H1 (cell line): Measurements from ENCODE around the gene KHDRBS1. TPM values are rescaled to one million over a fixed set of nuclear protein-coding genes. Genes with fewer than 3 reads are reported as not detected.

Experiments used
- CTCF ChIA-PET: fragments of 300-600 bp; sonication (Branson Sonifier 250); formaldehyde crosslinking; loops from one replicate; lab custom pipeline; 2021; ENCODE audit not compliant: partially characterized antibody; lab: Charles Lee
- POLR2A ChIA-PET: fragments of 300-600 bp; sonication (Branson Sonifier 250); formaldehyde crosslinking; loops from one replicate; lab custom pipeline; 2021; ENCODE audit warnings: inconsistent platforms; ENCODE audit not compliant: partially characterized antibody; lab: Charles Lee
- DNase-seq, 2 experiments: peaks; one replicate each; pipeline versions ENCODE4 v3.0.0 to v3.0.0-alpha.2; 2010 to 2022; ENCODE audit warnings: low spot score in 2 of 2, low read depth in 1 of 2, mixed read lengths in 1 of 2
- FAIRE-seq: peaks from 2 replicates; lab custom pipeline; 2011; peaks lifted over from hg19 to GRCh38; lab: Jason Lieb, UNC
- H2AFZ ChIP-seq: 2 replicates; pipeline ENCODE4 v1.8.1; 2012; ENCODE audit warnings: low read length, inconsistent platforms
- H2AK5ac ChIP-seq: 2 replicates; pipeline ENCODE4 v1.6.1; 2013; ENCODE audit warnings: low read depth, low read length
- H2BK120ac ChIP-seq: replicated peaks from 2 replicates; pipeline ENCODE3; 2013; ENCODE audit warnings: low read depth, low read length, inconsistent platforms
- H2BK12ac ChIP-seq: 2 replicates; pipeline ENCODE4 v1.6.1; 2013; ENCODE audit warnings: low read depth, low read length
- H2BK15ac ChIP-seq: 2 replicates; pipeline ENCODE4 v1.6.1; 2013; ENCODE audit warnings: low read length
- H2BK20ac ChIP-seq: 2 replicates; pipeline ENCODE4 v1.6.1; 2013; ENCODE audit warnings: low read length
- H2BK5ac ChIP-seq: 2 replicates; pipeline ENCODE4 v1.6.1; 2013; ENCODE audit warnings: low read depth, low read length
- H3K14ac ChIP-seq: 2 replicates; pipeline ENCODE4 v1.6.1; 2013; ENCODE audit warnings: inconsistent platforms; ENCODE audit not compliant: insufficient read length
- H3K18ac ChIP-seq: 2 replicates; pipeline ENCODE4 v1.6.1; 2013; ENCODE audit warnings: low read length; ENCODE audit errors: extremely low read depth
- H3K23ac ChIP-seq: 2 replicates; pipeline ENCODE4 v1.6.1; 2013; ENCODE audit warnings: inconsistent platforms; ENCODE audit not compliant: insufficient read length
- H3K23me2 ChIP-seq: 2 replicates; pipeline ENCODE4 v1.6.1; 2013; ENCODE audit warnings: low read depth, low read length
- H3K27ac ChIP-seq: 2 replicates; pipeline ENCODE4 v1.6.1; 2011; ENCODE audit warnings: low read depth, low read length, inconsistent platforms
- H3K27me3 ChIP-seq, 4 experiments: replicated peaks in 1 of 4; 1 replicate in 1 of 4; 2 replicates in 3 of 4; pipeline versions ENCODE4 v1.6.1 to v1.8.1; 2011 to 2013; ENCODE audit warnings: low read length in 3 of 4, mild to moderate bottlenecking in 3 of 4, inconsistent platforms in 2 of 4, mixed read lengths in 2 of 4, moderate library complexity in 1 of 4; ENCODE audit not compliant: control insufficient read depth in 3 of 4, insufficient read depth in 3 of 4; ENCODE audit errors: extremely low read depth in 1 of 4
- H3K36me3 ChIP-seq, 4 experiments: 2 replicates each; pipeline versions ENCODE4 v1.6.1 to v1.8.1; 2011 to 2013; ENCODE audit warnings: mild to moderate bottlenecking in 4 of 4, low read length in 3 of 4, moderate library complexity in 2 of 4, control low read depth in 1 of 4, inconsistent platforms in 1 of 4; ENCODE audit not compliant: insufficient read depth in 4 of 4, control insufficient read depth in 2 of 4
- H3K4ac ChIP-seq: replicated peaks from 2 replicates; pipeline ENCODE3; 2013; ENCODE audit warnings: low read length, low read depth, mixed read lengths, inconsistent platforms; ENCODE audit not compliant: insufficient read length
- H3K4me1 ChIP-seq, 4 experiments: replicated peaks in 1 of 4; 1 replicate in 1 of 4; 2 replicates in 3 of 4; pipeline versions ENCODE4 v1.6.1 to v1.8.1; 2011 to 2013; ENCODE audit warnings: low read length in 3 of 4, inconsistent platforms in 2 of 4, mixed read lengths in 1 of 4; ENCODE audit not compliant: insufficient read depth in 4 of 4, control insufficient read depth in 3 of 4
- H3K4me2 ChIP-seq, 2 experiments: 2 replicates each; pipeline versions ENCODE4 v1.6.1 to v1.8.1; 2011 to 2013; ENCODE audit warnings: low read depth in 2 of 2, low read length in 2 of 2, control low read depth in 1 of 2, inconsistent platforms in 1 of 2, mild to moderate bottlenecking in 1 of 2; ENCODE audit not compliant: insufficient read depth in 1 of 2
- H3K4me3 ChIP-seq, 4 experiments: fragments of 200-600, 300-600 bp in 1 of 4; sonication (generic), shearing (Covaris generic), sonication (Bioruptor Twin) in 1 of 4; 2 replicates each; pipeline versions ENCODE4 v1.5.1 to v1.8.1; 2011 to 2016; ENCODE audit warnings: low read length in 4 of 4, low read depth in 3 of 4, control low read depth in 2 of 4, inconsistent platforms in 2 of 4, mild to moderate bottlenecking in 2 of 4, mixed read lengths in 1 of 4, moderate library complexity in 1 of 4; ENCODE audit not compliant: insufficient read depth in 2 of 4; ENCODE audit errors: extremely low read depth in 1 of 4
- H3K56ac ChIP-seq: replicated peaks from 2 replicates; pipeline ENCODE3; 2013; ENCODE audit warnings: low read depth, mild to moderate bottlenecking, mixed read lengths, low read length, inconsistent platforms; ENCODE audit not compliant: insufficient read length
- H3K79me1 ChIP-seq: 2 replicates; pipeline ENCODE4 v1.6.1; 2013; ENCODE audit warnings: low read depth, low read length, control low read depth
- H3K79me2 ChIP-seq, 2 experiments: 2 replicates each; pipeline versions ENCODE4 v1.6.1 to v1.8.1; 2012 to 2013; ENCODE audit warnings: low read length in 2 of 2, mild to moderate bottlenecking in 2 of 2, inconsistent platforms in 1 of 2; ENCODE audit not compliant: insufficient read depth in 2 of 2, control insufficient read depth in 1 of 2
- H3K9ac ChIP-seq, 4 experiments: replicated peaks in 1 of 4; 1 replicate in 1 of 4; 2 replicates in 3 of 4; pipeline versions ENCODE4 v1.6.1 to v1.8.1; 2011 to 2013; ENCODE audit warnings: low read depth in 3 of 4, low read length in 3 of 4, control low read depth in 2 of 4, mild to moderate bottlenecking in 2 of 4, moderate library complexity in 2 of 4, inconsistent platforms in 1 of 4; ENCODE audit errors: extremely low read depth in 1 of 4
- H3K9me3 ChIP-seq, 2 experiments: 2 replicates each; pipeline versions ENCODE4 v1.6.1 to v1.8.1; 2012 to 2013; ENCODE audit warnings: mild to moderate bottlenecking in 2 of 2, moderate library complexity in 2 of 2, control low read depth in 1 of 2, inconsistent platforms in 1 of 2, low read depth in 1 of 2, low read length in 1 of 2, mixed read lengths in 1 of 2; ENCODE audit not compliant: insufficient read depth in 2 of 2
- H4K20me1 ChIP-seq, 2 experiments: replicated peaks in 1 of 2; 2 replicates each; pipeline versions ENCODE3 to v1.8.1; 2011 to 2013; ENCODE audit warnings: inconsistent platforms in 2 of 2, low read length in 2 of 2, mild to moderate bottlenecking in 1 of 2; ENCODE audit not compliant: insufficient read depth in 2 of 2, control insufficient read depth in 1 of 2
- H4K5ac ChIP-seq: 2 replicates; pipeline ENCODE4 v1.6.1; 2013; ENCODE audit warnings: low read length, low read depth, mixed read lengths, inconsistent platforms; ENCODE audit not compliant: insufficient read length
- H4K8ac ChIP-seq: 2 replicates; pipeline ENCODE4 v1.8.0; 2013; ENCODE audit warnings: mild to moderate bottlenecking, moderate library complexity, low read length, inconsistent platforms; ENCODE audit not compliant: insufficient read depth; ENCODE audit errors: extremely low read depth
- H4K91ac ChIP-seq: replicated peaks from 2 replicates; pipeline ENCODE3; 2013; ENCODE audit warnings: low read length, mixed read lengths, inconsistent platforms; ENCODE audit not compliant: insufficient read length
- EZH2 ChIP-seq: fragments of 200-600 bp; sonication (generic); IDR thresholded peaks from 2 replicates; pipeline ENCODE4 v1.7.1; 2012; ENCODE audit warnings: low read depth, mild to moderate bottlenecking, moderate library complexity, low read length, inconsistent platforms; ENCODE audit not compliant: severe bottlenecking
- FOSL1 ChIP-seq: IDR thresholded peaks from 2 replicates; pipeline ENCODE4 v1.6.1; 2011; ENCODE audit warnings: mild to moderate bottlenecking, low read depth, low read length, moderate library complexity; ENCODE audit not compliant: insufficient read depth
- JUN ChIP-seq: IDR thresholded peaks from 2 replicates; pipeline ENCODE4 v1.6.1; 2011; ENCODE audit warnings: low read depth, mild to moderate bottlenecking, improper control_type of control experiment, low read length
- KDM1A ChIP-seq: fragments of 200-600, 300-600 bp; sonication (generic); IDR thresholded peaks from 2 replicates; pipeline ENCODE4 v1.7.1; 2016; ENCODE audit warnings: mild to moderate bottlenecking, low read length, borderline replicate concordance
- KDM5A ChIP-seq: fragments of 200-600 bp; IDR thresholded peaks from 2 replicates; pipeline ENCODE4 v1.7.1; 2012; ENCODE audit warnings: mild to moderate bottlenecking, low read length, inconsistent platforms, mixed read lengths
- RNF2 ChIP-seq: fragments of 200-900, 300-1000 bp; sonication (generic); IDR thresholded peaks from 2 replicates; pipeline ENCODE4 v1.7.1; 2016; ENCODE audit warnings: borderline replicate concordance, low read depth, mild to moderate bottlenecking, antibody characterized with exemption, low read length; ENCODE audit not compliant: poor library complexity, severe bottlenecking; ENCODE audit errors: missing control alignments
- RXRA ChIP-seq: IDR thresholded peaks from 2 replicates; pipeline ENCODE4 v1.6.1; 2011; ENCODE audit warnings: low read depth, mild to moderate bottlenecking, low read length, moderate library complexity; ENCODE audit not compliant: insufficient read depth
- SRF ChIP-seq: IDR thresholded peaks from 2 replicates; pipeline ENCODE4 v1.6.1; 2011; ENCODE audit warnings: mild to moderate bottlenecking, low read depth, low read length, moderate library complexity
- TCF12 ChIP-seq: IDR thresholded peaks from 2 replicates; pipeline ENCODE4 v1.6.1; 2011; ENCODE audit warnings: low read depth, mild to moderate bottlenecking, low read length
- YY1 ChIP-seq: IDR thresholded peaks from 2 replicates; pipeline ENCODE4 v1.6.1; 2011; ENCODE audit warnings: low read depth, mild to moderate bottlenecking, low read length
- WGBS, 2 experiments: shearing (Covaris generic) in 1 of 2; methylation state at CpG; one replicate each; pipeline versions ENCODE4 v1.1.6 to v1.1.7; 2013 to 2015; ENCODE audit warnings: low lambda C conversion rate in 2 of 2, mixed read lengths in 2 of 2, inconsistent platforms in 1 of 2, low coverage in 1 of 2, missing lambda C conversion rate in 1 of 2; ENCODE audit not compliant: insufficient replicate concordance in 2 of 2, insufficient coverage in 1 of 2, insufficient read length in 1 of 2; ENCODE audit errors: extremely low coverage in 1 of 2, missing lambda C conversion rate in 1 of 2; 5-methylcytosine and 5-hydroxymethylcytosine counted together
- polyA plus RNA-seq, 7 experiments: library from polyadenylated mRNA; depleted of rRNA in 3 of 7; stranded (reverse) in 5 of 7; unstranded in 2 of 7; fragments of >200 nt in 5 of 7; fragments of 200-250 nt in 2 of 7; gene quantifications; 1 replicate in 5 of 7; 2 replicates in 1 of 7; 4 replicates in 1 of 7; pipeline versions ENCODE4 v1.2.1 to v1.2.3, GENCODE V29; 2011 to 2013; ENCODE audit warnings: missing spikeins in 2 of 7, mixed read lengths in 2 of 7
- total RNA-seq: library from RNA; stranded (reverse); fragmentation: NEBNext Ultra II Directional; extraction: Animal tissue kit (Norgen Biotek cat#: 25700); gene quantifications from 2 replicates; pipeline ENCODE4 v1.2.1, GENCODE V29; 2021

The KHDRBS1 gene
- total and polyA plus RNA-seq, 2 of the 8 experiments (the other 6 are each of a cell fraction or from before 2014, with no cell fraction given) = 53.8 to 284 TPM

DNA sequence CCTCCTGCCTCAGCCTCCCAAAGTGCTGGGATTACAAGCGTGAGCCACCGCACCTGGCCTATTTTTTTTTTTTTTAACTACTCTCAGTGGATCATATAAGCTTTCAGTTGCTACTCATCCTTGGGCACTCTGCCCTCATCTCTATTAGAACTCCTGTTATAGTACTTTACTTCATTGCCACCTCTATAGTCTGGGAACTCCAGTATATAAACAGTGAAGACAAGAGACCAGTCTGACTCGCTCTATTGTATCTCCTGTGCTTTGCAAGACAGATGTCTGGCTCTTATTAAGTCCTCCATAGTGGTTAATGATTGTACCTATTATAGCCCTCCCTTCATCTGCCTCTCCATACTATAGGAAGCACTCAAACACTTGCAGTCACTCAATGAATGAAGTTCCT is 15.1 kb downstream of the KHDRBS1 start:
- POLR2A ChIA-PET = no interaction called here
- 96% methylated on average over 3 of the region's 3 CpGs; no CpG with 5 or more reads in 1 of the 2 experiments for WGBS, 2 experiments
- H4K20me1 ChIP-seq = peaks cover 17 to 32% of the 10 kb centered on the region in 2 experiments
- no peak for TF ChIP-seq SRF
- no peak for TF ChIP-seq FOSL1
- TF ChIP-seq EZH2 = no peak
- no peak for TF ChIP-seq TCF12
- no peak for TF ChIP-seq YY1
- TF ChIP-seq KDM1A = no peak
- no peak for TF ChIP-seq RXRA
- TF ChIP-seq KDM5A = no peak
- no peak for TF ChIP-seq JUN
- no peak for TF ChIP-seq RNF2

More for the DNA sequence above, 15.1 kb downstream of the KHDRBS1 start:
- no peak overlapping the region for H3K27ac ChIP-seq
- no peak overlapping the region for H4K91ac ChIP-seq
- FAIRE-seq = no peak
- no peak overlapping the region for H2BK12ac ChIP-seq
- CTCF ChIA-PET = no interaction called here
- H3K23me2 ChIP-seq = no peaks in the 10 kb centered on the region
- H3K9me3 ChIP-seq = no peaks in the 10 kb centered on the region
- H2BK5ac ChIP-seq = no peak overlapping the region
- no peak overlapping the region for H3K56ac ChIP-seq
- no peak overlapping the region for H2BK120ac ChIP-seq
- no peak overlapping the region for H2BK15ac ChIP-seq
- peaks cover 8 to 37% (median 21%) of the 10 kb centered on the region in 4 experiments for H3K36me3 ChIP-seq
- H3K4me3 ChIP-seq = no peak overlapping the region
- no peaks in the 10 kb centered on the region for H3K4me1 ChIP-seq
- H3K23ac ChIP-seq = no peak overlapping the region
- peaks cover 5% of the 10 kb centered on the region for H3K79me1 ChIP-seq
- no peak overlapping the region for H4K8ac ChIP-seq
- no peak overlapping the region for H2AFZ ChIP-seq
- no peak for DNase-seq
- H2AK5ac ChIP-seq = no peak overlapping the region
- no peak overlapping the region for H3K14ac ChIP-seq
- H3K4me2 ChIP-seq = no peak overlapping the region
- H3K9ac ChIP-seq = no peak overlapping the region
- no peak overlapping the region for H4K5ac ChIP-seq
- H2BK20ac ChIP-seq = no peak overlapping the region
- no peak overlapping the region for H3K18ac ChIP-seq
- H3K27me3 ChIP-seq = no peaks in the 10 kb centered on the region
- H3K79me2 ChIP-seq = peaks cover 31 to 97% of the 10 kb centered on the region in 2 experiments
- no peak overlapping the region for H3K4ac ChIP-seq
